D721Med (cell line): ENCODE data around the gene SF3B4.
"Not testable (repeated sequence)": the region's sequence is repeated elsewhere in the genome, so short reads cannot be mapped to it uniquely, and the experiment has no call there.

ENCODE experiments used
- DNase-seq: peaks from one replicate; pipeline ENCODE4 v3.0.0; 2011; ENCODE audit warnings: low spot score; ENCODE audit not compliant: insufficient read length
- FAIRE-seq: peaks from 2 replicates; lab custom pipeline; 2011; peaks lifted over from hg19 to GRCh38; lab: Jason Lieb, UNC
- TF ChIP-seq, protein P1 (sequence below): IDR thresholded peaks from 2 replicates; pipeline ENCODE4 v1.5.1; 2012; ENCODE audit warnings: mild to moderate bottlenecking, control low read depth; ENCODE audit not compliant: insufficient read depth; ENCODE audit errors: missing control alignments

SF3B4 gene

DNA sequence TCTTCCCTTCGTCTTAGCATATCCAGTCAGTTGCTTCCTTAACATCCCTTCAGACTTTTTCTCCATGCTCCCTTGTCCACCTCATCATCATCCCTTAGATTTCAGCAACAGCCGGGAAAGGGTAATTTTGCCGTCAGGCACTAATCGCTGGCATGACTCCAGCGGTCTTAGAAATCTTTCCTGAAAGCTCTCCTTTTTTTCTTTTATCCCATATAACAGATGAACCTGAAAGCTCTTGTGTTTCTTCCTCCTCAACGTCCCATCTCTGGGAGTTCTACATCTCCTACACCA lies 38.7 kb downstream of the SF3B4 start:
- no peak for DNase-seq
- TF ChIP-seq, protein P1, sequence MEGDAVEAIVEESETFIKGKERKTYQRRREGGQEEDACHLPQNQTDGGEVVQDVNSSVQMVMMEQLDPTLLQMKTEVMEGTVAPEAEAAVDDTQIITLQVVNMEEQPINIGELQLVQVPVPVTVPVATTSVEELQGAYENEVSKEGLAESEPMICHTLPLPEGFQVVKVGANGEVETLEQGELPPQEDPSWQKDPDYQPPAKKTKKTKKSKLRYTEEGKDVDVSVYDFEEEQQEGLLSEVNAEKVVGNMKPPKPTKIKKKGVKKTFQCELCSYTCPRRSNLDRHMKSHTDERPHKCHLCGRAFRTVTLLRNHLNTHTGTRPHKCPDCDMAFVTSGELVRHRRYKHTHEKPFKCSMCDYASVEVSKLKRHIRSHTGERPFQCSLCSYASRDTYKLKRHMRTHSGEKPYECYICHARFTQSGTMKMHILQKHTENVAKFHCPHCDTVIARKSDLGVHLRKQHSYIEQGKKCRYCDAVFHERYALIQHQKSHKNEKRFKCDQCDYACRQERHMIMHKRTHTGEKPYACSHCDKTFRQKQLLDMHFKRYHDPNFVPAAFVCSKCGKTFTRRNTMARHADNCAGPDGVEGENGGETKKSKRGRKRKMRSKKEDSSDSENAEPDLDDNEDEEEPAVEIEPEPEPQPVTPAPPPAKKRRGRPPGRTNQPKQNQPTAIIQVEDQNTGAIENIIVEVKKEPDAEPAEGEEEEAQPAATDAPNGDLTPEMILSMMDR, result no peak

DNA sequence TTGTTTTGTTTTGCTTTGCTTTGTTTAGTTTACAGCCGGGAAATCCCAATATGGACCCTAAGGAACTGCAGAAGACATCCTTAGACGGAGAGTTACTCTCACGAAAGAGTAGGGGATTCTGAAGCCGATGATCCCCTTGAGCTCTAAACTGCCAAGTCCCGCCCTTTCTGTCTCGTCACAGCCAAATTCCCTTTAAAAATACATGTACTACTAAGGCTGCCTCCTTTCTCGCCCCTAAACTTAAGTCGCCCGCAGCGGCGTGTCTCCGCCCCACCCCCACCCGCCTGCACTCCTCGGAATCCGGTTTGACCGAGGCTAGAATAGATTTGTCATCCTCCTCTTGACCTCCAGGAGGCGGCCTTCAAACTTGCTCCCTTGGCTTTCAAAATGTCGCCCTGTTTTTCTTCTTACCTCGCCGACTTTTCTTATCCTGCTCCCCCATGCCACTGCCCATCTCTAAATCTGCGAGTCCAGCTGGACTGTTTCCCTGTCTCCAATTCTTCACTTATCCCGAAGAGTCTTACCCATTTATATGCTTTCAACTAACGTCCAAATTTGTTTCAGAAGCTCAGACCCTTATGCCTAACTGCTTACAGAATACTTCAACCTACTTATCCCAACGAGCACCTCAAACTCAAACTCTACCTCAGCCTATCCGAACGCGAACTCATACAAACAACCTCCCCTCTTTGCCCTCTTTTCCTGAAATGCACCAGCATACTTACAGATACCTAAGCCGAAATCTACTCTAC lies 39.2 kb downstream of the SF3B4 start:
- TF ChIP-seq, protein P1, result peak; percentile 77
- DNase-seq (no peak), FAIRE-seq (no peak)

More for the DNA sequence above, 38.7 kb downstream of the SF3B4 start:
- no peak for FAIRE-seq

DNA sequence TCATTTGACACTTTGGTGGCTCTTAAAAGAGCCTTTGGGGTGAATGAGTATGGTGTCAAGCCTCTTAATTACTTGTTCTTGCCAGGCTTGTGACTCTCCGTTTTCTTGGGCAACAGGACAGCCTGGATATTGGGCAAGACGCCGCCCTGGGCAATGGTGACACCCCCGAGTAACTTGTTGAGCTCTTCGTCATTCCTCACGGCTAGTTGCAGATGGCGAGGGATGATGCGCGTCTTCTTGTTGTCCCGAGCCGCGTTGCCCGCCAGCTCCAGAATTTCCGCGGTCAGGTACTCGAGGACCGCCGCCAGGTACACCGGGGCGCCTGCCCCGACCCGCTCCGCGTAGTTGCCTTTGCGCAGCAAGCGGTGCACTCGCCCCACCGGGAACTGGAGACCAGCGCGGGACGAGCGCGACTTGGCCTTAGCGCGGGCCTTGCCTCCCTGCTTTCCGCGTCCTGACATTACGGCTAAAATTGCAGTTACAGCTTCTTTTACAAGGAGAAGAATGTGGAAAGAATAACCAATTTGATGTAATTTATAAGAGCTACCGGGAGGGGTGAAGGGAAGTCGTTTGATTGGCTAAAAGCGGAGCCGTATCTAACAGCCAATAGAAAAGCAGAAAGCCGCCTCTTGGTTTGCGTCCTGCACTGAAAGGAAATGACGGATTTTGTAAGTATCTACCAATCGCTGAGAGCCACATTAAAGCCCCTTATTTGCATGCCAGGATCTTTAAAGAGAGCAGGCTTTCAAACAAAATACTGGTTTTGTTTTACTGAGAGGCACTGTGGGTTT lies 40.0 kb downstream of the SF3B4 start:
- DNase-seq (no peak), FAIRE-seq (no peak)
- TF ChIP-seq, protein P1, result no peak

DNA sequence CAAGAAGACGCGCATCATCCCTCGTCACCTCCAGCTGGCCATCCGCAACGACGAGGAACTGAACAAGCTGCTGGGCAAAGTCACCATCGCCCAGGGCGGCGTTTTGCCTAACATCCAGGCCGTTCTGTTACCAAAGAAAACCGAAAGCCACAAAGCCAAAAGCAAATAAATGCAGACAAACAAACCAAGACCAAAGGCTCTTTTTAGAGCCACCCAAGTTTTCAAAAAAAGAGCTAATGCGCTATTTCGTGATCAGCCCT lies 40.5 kb downstream of the SF3B4 start:
- not testable (repeated sequence) for DNase-seq, FAIRE-seq

DNA sequence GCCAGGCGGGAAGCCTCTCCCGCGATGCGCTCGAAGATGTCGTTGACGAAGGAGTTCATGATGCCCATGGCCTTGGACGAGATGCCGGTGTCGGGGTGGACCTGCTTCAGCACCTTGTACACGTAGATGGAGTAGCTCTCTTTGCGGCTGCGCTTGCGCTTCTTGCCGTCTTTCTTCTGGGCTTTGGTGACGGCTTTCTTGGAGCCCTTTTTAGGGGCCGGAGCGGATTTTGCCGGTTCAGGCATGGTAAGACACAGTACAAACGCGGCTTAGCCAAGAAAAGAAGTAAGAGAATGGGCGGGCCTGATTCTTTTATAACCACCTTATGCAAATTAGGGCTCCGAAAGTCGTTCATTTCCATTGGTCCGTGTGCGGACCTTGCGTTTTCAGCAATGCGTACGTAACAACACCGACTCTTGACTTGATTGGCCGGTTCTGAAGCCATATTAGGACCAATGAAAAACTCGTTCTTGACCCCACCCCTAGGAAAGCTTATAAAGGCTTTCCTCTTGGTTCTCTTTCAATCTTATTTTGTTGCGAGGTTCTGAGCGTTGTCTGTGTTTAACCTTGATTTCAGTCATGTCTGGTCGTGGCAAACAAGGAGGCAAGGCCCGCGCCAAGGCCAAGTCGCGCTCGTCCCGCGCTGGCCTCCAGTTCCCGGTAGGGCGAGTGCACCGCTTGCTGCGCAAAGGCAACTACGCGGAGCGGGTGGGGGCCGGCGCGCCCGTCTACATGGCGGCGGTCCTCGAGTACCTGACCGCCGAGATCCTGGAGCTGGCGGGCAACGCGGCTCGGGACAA lies 41.0 kb downstream of the SF3B4 start:
- FAIRE-seq, result peak; percentile 88
- TF ChIP-seq, protein P1, result no peak
- no peak for DNase-seq

DNA sequence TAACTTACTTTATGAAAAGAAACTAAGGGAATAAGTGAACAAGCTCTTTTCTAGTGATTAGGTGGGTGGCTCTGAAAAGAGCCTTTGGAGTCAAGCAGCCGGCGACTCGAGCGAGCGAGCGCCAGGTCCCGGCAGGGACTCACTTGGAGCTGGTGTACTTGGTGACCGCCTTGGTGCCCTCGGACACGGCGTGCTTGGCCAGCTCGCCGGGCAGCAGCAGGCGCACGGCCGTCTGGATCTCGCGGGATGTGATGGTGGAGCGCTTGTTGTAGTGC lies 41.5 kb downstream of the SF3B4 start:
- FAIRE-seq, DNase-seq: not testable (repeated sequence)

DNA sequence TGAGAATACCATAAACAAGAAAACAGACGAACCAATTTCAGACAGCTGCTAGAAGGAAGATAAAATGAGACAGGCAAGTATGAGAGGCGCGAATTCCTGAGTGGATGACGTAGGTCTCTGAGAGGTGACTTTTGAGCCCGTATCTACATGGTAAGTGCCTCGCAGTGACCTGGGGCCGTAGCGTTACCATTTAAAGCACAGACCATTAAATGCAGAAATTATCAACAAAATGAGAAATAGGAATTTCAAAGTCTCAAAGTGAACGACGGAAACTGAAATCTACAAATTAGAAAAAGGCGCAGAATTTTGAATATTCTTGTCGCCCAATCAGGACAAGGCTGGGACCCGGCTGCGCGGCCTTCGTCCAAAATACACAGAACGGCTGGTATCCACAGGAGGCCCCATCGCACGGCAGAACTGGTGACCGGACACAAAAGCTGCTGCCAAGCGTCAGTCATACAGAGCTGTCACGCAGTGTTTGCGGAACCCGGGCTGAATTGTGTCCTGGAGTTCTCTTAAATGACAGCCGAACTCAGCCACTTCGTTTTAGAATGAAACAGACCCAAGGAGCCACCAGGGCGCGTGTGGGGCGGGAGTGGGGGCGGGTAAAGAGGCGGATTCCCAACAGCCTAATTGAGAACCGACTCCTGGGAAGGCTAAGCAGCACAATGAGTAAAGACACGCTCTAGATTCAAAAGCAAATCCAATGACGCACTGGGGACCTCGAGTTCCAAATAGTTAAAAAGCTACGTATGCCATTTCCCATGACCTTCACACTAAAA lies 42.1 kb downstream of the SF3B4 start:
- FAIRE-seq (no peak), DNase-seq (no peak)
- TF ChIP-seq, protein P1, result no peak
